GM12891 (cell line): Measurements from ENCODE around the gene PRKAG1.

Experiments used
- PAX5 ChIP-seq: IDR thresholded peaks from 2 replicates; pipeline ENCODE4 v1.6.1; 2011; ENCODE audit warnings: low read length, moderate library complexity, mild to moderate bottlenecking; ENCODE audit not compliant: insufficient read depth, severe bottlenecking
- POLR2A ChIP-seq: IDR thresholded peaks from 2 replicates; pipeline ENCODE4 v1.6.1; 2011; ENCODE audit warnings: low read depth, low read length, control low read depth
- POLR2AphosphoS5 ChIP-seq: IDR thresholded peaks from 2 replicates; pipeline ENCODE4 v1.6.1; 2011; ENCODE audit warnings: low read depth, low read length, control low read depth
- POU2F2 ChIP-seq: IDR thresholded peaks from 2 replicates; pipeline ENCODE4 v1.6.1; 2011; ENCODE audit warnings: low read depth, mild to moderate bottlenecking, control low read depth, low read length, moderate library complexity

DNA sequence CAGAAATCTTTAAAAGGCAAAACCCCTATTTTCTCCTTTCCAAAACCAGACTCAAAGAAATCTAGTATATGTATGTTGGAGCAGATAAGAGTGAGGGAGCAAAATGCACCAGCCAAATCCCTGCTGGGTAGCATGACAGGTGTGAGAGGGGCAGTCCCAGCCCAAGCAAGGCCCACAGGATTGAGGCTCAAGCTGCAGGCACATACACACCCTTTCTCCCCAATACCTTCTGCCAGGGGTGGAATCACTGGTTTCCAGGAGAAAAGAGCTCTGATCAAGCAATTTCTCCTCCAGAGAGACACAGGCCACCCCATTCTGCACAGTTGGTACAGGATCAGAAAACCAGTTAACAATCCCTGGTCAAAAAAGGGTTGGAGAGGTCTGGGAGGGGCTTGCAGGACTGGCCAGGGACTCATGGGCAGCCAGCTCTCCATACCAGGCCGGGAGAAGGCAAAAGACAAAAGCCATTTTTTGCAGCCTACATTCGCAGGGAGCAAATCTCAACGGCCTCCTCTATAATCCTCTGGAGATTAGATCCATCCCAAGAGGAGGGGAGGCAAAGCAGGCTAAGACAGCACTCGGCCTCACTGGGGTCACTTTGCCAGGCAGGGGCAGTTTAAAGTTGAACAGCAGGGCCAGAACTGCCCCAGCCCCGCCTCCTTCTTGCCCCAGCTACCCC is 39.9 kb upstream of the PRKAG1 start:
- TF ChIP-seq POLR2A (no peak), PAX5 (no peak), POLR2AphosphoS5 (no peak), POU2F2 (no peak)
